Endothelial cell of umbilical vein (primary cell): ENCODE measurements around the gene C11orf65. TPM values are rescaled to one million over a fixed set of nuclear protein-coding genes. Genes with fewer than 3 reads are reported as not detected.

Source experiments
- BruUV-seq: library from RNA; stranded (reverse); fragments of 400-500 nt; replicated peaks from 2 replicates; lab custom pipeline; 2021; lab: Mats Ljungman, UMichigan
- CTCF ChIA-PET: fragments of 300-600, 350-600 bp; sonication (Branson Sonifier 250); formaldehyde crosslinking; loops from one replicate; lab custom pipeline; 2021; ENCODE audit warnings: antibody characterized with exemption, inconsistent platforms; lab: Charles Lee
- POLR2A ChIA-PET: fragments of 300-600, 350-600 bp; sonication (Branson Sonifier 250); formaldehyde crosslinking; loops from one replicate; lab custom pipeline; 2021; ENCODE audit warnings: antibody characterized with exemption, inconsistent platforms; lab: Charles Lee
- DNase-seq: peaks from one replicate; pipeline ENCODE4 v3.0.0-alpha.2; 2011; ENCODE audit warnings: low read depth, low spot score
- FAIRE-seq: peaks from 2 replicates; lab custom pipeline; 2011; peaks lifted over from hg19 to GRCh38; lab: Jason Lieb, UNC
- H2AFZ ChIP-seq: 2 replicates; pipeline ENCODE4 v1.6.0; 2012; ENCODE audit warnings: low read depth, low read length, control low read depth, inconsistent platforms
- H3K27ac ChIP-seq: 2 replicates; pipeline ENCODE4 v1.5.1; 2011; ENCODE audit warnings: low read depth, mild to moderate bottlenecking, control low read depth, low read length, moderate library complexity; ENCODE audit not compliant: insufficient read depth
- H3K27me3 ChIP-seq, 2 experiments: 2 replicates each; pipeline versions ENCODE4 v1.6.0 to v1.6.1; 2011; ENCODE audit warnings: low read length in 2 of 2, mixed read lengths in 1 of 2; ENCODE audit not compliant: control insufficient read depth in 2 of 2, insufficient read depth in 2 of 2
- H3K36me3 ChIP-seq, 2 experiments: 2 replicates in 1 of 2; 3 replicates in 1 of 2; pipeline ENCODE4 v1.5.1; 2011; ENCODE audit warnings: low read length in 2 of 2, mild to moderate bottlenecking in 1 of 2, moderate library complexity in 1 of 2; ENCODE audit not compliant: control insufficient read depth in 2 of 2, insufficient read depth in 2 of 2; ENCODE audit errors: extremely low read depth in 1 of 2
- H3K4me1 ChIP-seq: 3 replicates; pipeline ENCODE4 v1.5.1; 2011; ENCODE audit warnings: mild to moderate bottlenecking, low read length; ENCODE audit not compliant: control insufficient read depth, insufficient read depth; ENCODE audit errors: extremely low read depth
- H3K4me2 ChIP-seq: 2 replicates; pipeline ENCODE4 v1.6.1; 2011; ENCODE audit warnings: low read length, control low read depth, mixed read lengths; ENCODE audit not compliant: insufficient read depth
- H3K4me3 ChIP-seq, 3 experiments: fragments of 200-600 bp in 1 of 3; sonication (generic), shearing (Covaris generic) in 1 of 3; replicated peaks in 1 of 3; 2 replicates each; pipeline ENCODE4 v1.5.1; 2011 to 2016; ENCODE audit warnings: control low read depth in 3 of 3, low read length in 3 of 3, mild to moderate bottlenecking in 2 of 3, inconsistent platforms in 1 of 3, low read depth in 1 of 3, moderate library complexity in 1 of 3; ENCODE audit not compliant: insufficient read depth in 1 of 3
- H3K79me2 ChIP-seq: 2 replicates; pipeline ENCODE4 v1.6.0; 2012; ENCODE audit warnings: low read length, inconsistent platforms; ENCODE audit not compliant: control insufficient read depth, insufficient read depth
- H3K9ac ChIP-seq: replicated peaks from 2 replicates; pipeline ENCODE3; 2011; ENCODE audit warnings: low read length, control low read depth; ENCODE audit not compliant: insufficient read depth; ENCODE audit errors: extremely low read depth
- H3K9me1 ChIP-seq: replicated peaks from 3 replicates; pipeline ENCODE4 v1.6.0; 2011; ENCODE audit warnings: mild to moderate bottlenecking, low read length; ENCODE audit not compliant: control insufficient read depth, insufficient read depth; ENCODE audit errors: extremely low read depth
- H3K9me3 ChIP-seq: replicated peaks from 2 replicates; pipeline ENCODE4 v1.5.1; 2012; ENCODE audit warnings: low read length, inconsistent platforms; ENCODE audit not compliant: control insufficient read depth, insufficient read depth
- H4K20me1 ChIP-seq: replicated peaks from 2 replicates; pipeline ENCODE3; 2011; ENCODE audit warnings: mild to moderate bottlenecking, low read length; ENCODE audit not compliant: control insufficient read depth, insufficient read depth; ENCODE audit errors: extremely low read depth
- EZH2 ChIP-seq: IDR thresholded peaks from 2 replicates; pipeline ENCODE4 v1.6.1; 2012; ENCODE audit warnings: borderline replicate concordance, low read depth, mild to moderate bottlenecking, moderate library complexity, low read length, inconsistent platforms; ENCODE audit not compliant: severe bottlenecking
- FOS ChIP-seq: IDR thresholded peaks from 2 replicates; pipeline ENCODE4 v1.6.1; 2011; ENCODE audit warnings: mild to moderate bottlenecking, low read length, moderate library complexity, borderline replicate concordance; ENCODE audit not compliant: insufficient read depth
- GATA2 ChIP-seq: IDR thresholded peaks from 2 replicates; pipeline ENCODE4 v1.7.0; 2011; ENCODE audit warnings: low read depth, mild to moderate bottlenecking, moderate library complexity, mixed read lengths, low read length; ENCODE audit not compliant: insufficient read length, insufficient read depth
- JUN ChIP-seq: IDR thresholded peaks from 2 replicates; pipeline ENCODE4 v1.6.1; 2011; ENCODE audit warnings: borderline replicate concordance, low read depth; ENCODE audit not compliant: insufficient read length, insufficient read depth
- MYC ChIP-seq: IDR thresholded peaks from one replicate; pipeline ENCODE4 v1.6.1; 2011; ENCODE audit warnings: mild to moderate bottlenecking, low read depth, low read length
- POLR2A ChIP-seq: IDR thresholded peaks from 2 replicates; pipeline ENCODE4 v1.6.1; 2012; ENCODE audit warnings: low read depth, mild to moderate bottlenecking, control low read depth, low read length
- POLR2AphosphoS5 ChIP-seq: IDR thresholded peaks from 2 replicates; pipeline ENCODE4 v1.6.1; 2012; ENCODE audit warnings: low read depth, mild to moderate bottlenecking, control low read depth, low read length, moderate library complexity; ENCODE audit not compliant: insufficient read depth
- dilution Hi-C: fragments of 300-500 bp; cut with MboI; formaldehyde crosslinking; loops from one replicate; pipeline ENCODE4 v1.15.0; 2019; ENCODE audit warnings: low sequenced_read_pairs; ENCODE audit not compliant: extremely low pct_ligation_motif_present
- intact Hi-C: fragments of 100-400 bp; cut with micrococcal nuclease; formaldehyde crosslinking; loops from one replicate; pipeline ENCODE4 v1.10.0; 2022
- polyA plus RNA-seq, 4 experiments: library from polyadenylated mRNA; depleted of rRNA in 3 of 4; stranded (reverse) in 3 of 4; unstranded in 1 of 4; fragments of >200 nt; gene quantifications; 2 replicates each; pipeline versions ENCODE4 v1.2.1 to v1.2.3, GENCODE V29; 2011 to 2012; ENCODE audit warnings: missing spikeins in 1 of 4
- total RNA-seq: library from RNA; stranded (reverse); gene quantifications from 2 replicates; pipeline ENCODE4 v1.2.3, GENCODE V29; 2021
- TF ChIP-seq, protein P1 (sequence below): IDR thresholded peaks from 2 replicates; pipeline ENCODE4 v1.6.1; 2011; ENCODE audit not compliant: insufficient read depth, insufficient read length
- TF ChIP-seq, protein P2 (sequence below), 2 donors: IDR thresholded peaks; 1 replicate in 1 of 2; 2 replicates in 1 of 2; pipeline ENCODE4 v1.5.1; 2011; ENCODE audit warnings: low read length in 2 of 2, mild to moderate bottlenecking in 2 of 2, moderate library complexity in 2 of 2, control low read depth in 1 of 2, inconsistent platforms in 1 of 2, low read depth in 1 of 2; ENCODE audit not compliant: insufficient read depth in 1 of 2; ENCODE audit errors: extremely low read depth in 1 of 2

The C11orf65 gene
- total and polyA plus RNA-seq, 2 donors (not counting 3 experiments of a cell fraction or from before 2014, with no cell fraction given): not detected

GRCh38 chr11:108403052-108403451, 64.3 kb downstream of the C11orf65 start:
- no peak for FAIRE-seq
- POLR2A ChIA-PET: no interaction called here

More at GRCh38 chr11:108403052-108403451, 64.3 kb downstream of the C11orf65 start:
- Histone ChIP-seq H3K27ac (no peak overlapping the region), H3K4me2 (no peak overlapping the region), H3K9me1 (no peaks in the 10 kb centered on the region), H3K4me1 (no peaks in the 10 kb centered on the region), H3K9ac (no peak overlapping the region), H3K27me3 (no peaks in the 10 kb centered on the region), H3K36me3 (no peaks in the 10 kb centered on the region), H3K79me2 (no peaks in the 10 kb centered on the region), H3K4me3 (no peak overlapping the region), H2AFZ (no peak overlapping the region), H3K9me3 (no peaks in the 10 kb centered on the region), H4K20me1 (no peaks in the 10 kb centered on the region)
- dilution Hi-C loops: no loop called here
- TF ChIP-seq, protein P1, sequence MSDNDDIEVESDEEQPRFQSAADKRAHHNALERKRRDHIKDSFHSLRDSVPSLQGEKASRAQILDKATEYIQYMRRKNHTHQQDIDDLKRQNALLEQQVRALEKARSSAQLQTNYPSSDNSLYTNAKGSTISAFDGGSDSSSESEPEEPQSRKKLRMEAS: no peak
- TF ChIP-seq POLR2A (no peak), EZH2 (no peak), JUN (no peak), MYC (no peak), GATA2 (no peak), POLR2AphosphoS5 (no peak), FOS (no peak)
- TF ChIP-seq, protein P2, sequence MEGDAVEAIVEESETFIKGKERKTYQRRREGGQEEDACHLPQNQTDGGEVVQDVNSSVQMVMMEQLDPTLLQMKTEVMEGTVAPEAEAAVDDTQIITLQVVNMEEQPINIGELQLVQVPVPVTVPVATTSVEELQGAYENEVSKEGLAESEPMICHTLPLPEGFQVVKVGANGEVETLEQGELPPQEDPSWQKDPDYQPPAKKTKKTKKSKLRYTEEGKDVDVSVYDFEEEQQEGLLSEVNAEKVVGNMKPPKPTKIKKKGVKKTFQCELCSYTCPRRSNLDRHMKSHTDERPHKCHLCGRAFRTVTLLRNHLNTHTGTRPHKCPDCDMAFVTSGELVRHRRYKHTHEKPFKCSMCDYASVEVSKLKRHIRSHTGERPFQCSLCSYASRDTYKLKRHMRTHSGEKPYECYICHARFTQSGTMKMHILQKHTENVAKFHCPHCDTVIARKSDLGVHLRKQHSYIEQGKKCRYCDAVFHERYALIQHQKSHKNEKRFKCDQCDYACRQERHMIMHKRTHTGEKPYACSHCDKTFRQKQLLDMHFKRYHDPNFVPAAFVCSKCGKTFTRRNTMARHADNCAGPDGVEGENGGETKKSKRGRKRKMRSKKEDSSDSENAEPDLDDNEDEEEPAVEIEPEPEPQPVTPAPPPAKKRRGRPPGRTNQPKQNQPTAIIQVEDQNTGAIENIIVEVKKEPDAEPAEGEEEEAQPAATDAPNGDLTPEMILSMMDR (IDR thresholded peaks at IDR 0.05; ENCODE audit: extremely low read depth in 1 of 2, insufficient read depth in 1 of 2, low read depth in 1 of 2, low read length in 2 of 2): no peak
- DNase-seq: no peak
- CTCF ChIA-PET: no interaction called here
- intact Hi-C loops: no loop called here
- no TSS peak for BruUV-seq
